Mammary epithelial cell (primary cell): ENCODE measurements around the gene TADA2B.

Experiments
- EZH2 ChIP-seq: IDR thresholded peaks from 2 replicates; pipeline ENCODE4 v1.6.1; 2012; ENCODE audit warnings: low read length, inconsistent platforms, borderline replicate concordance
- TF ChIP-seq, protein P1 (sequence below), 2 donors: IDR thresholded peaks in 1 of 2; conservative IDR thresholded peaks in 1 of 2; 2 replicates each; pipeline ENCODE4 v1.5.1; 2011 to 2012; ENCODE audit warnings: inconsistent platforms in 2 of 2, low read length in 2 of 2, mild to moderate bottlenecking in 2 of 2, control low read depth in 1 of 2, low read depth in 1 of 2; ENCODE audit not compliant: insufficient read depth in 1 of 2; ENCODE audit errors: extremely low read depth in 1 of 2

- TF ChIP-seq EZH2: no peak
- TF ChIP-seq, protein P1, sequence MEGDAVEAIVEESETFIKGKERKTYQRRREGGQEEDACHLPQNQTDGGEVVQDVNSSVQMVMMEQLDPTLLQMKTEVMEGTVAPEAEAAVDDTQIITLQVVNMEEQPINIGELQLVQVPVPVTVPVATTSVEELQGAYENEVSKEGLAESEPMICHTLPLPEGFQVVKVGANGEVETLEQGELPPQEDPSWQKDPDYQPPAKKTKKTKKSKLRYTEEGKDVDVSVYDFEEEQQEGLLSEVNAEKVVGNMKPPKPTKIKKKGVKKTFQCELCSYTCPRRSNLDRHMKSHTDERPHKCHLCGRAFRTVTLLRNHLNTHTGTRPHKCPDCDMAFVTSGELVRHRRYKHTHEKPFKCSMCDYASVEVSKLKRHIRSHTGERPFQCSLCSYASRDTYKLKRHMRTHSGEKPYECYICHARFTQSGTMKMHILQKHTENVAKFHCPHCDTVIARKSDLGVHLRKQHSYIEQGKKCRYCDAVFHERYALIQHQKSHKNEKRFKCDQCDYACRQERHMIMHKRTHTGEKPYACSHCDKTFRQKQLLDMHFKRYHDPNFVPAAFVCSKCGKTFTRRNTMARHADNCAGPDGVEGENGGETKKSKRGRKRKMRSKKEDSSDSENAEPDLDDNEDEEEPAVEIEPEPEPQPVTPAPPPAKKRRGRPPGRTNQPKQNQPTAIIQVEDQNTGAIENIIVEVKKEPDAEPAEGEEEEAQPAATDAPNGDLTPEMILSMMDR (conservative IDR thresholded peaks at IDR 0.05 in 1 of 2, IDR thresholded peaks at IDR 0.05 in 1 of 2; ENCODE audit: extremely low read depth in 1 of 2, insufficient read depth in 1 of 2, low read depth in 1 of 2, low read length in 2 of 2): peak; percentile 23 to 31
These were observed at the start of gene TADA2B for GRCh38 chr4:7043284-7044136.
